H1 (cell line): ENCODE results near the gene FOXD3.

Experiments
- CTCF ChIP-seq, 3 experiments: IDR thresholded peaks; 1 replicate in 2 of 3; 2 replicates in 1 of 3; pipeline versions ENCODE4 v1.5.1 to v1.6.1; 2011; ENCODE audit warnings: low read length in 3 of 3, mild to moderate bottlenecking in 3 of 3, inconsistent platforms in 2 of 3, low read depth in 1 of 3, moderate library complexity in 1 of 3; ENCODE audit not compliant: insufficient read depth in 1 of 3; ENCODE audit errors: control extremely low read depth in 1 of 3
- GABPA ChIP-seq: IDR thresholded peaks from 2 replicates; pipeline ENCODE4 v1.6.1; 2011; ENCODE audit warnings: mild to moderate bottlenecking, low read length, moderate library complexity, borderline replicate concordance; ENCODE audit not compliant: insufficient read depth
- NRF1 ChIP-seq: IDR thresholded peaks from 2 replicates; pipeline ENCODE4 v1.6.1; 2011; ENCODE audit warnings: mild to moderate bottlenecking, low read depth, low read length, improper control_type of control experiment

GRCh38 chr1:63318201-63318979 is 4.0 kb upstream of the FOXD3 start:
- TF ChIP-seq CTCF (IDR thresholded peaks at IDR 0.05; ENCODE audit: control extremely low read depth in 1 of 3, insufficient read depth in 1 of 3, low read depth in 1 of 3, low read length in 3 of 3), result no peak
- no peak for TF ChIP-seq NRF1
- TF ChIP-seq GABPA, result no peak
